Subcutaneous adipose tissue (tissue), 4 donors: ENCODE results near the gene FBXW4. TPM values are rescaled to one million over a fixed set of nuclear protein-coding genes. Genes with fewer than 3 reads are reported as not detected.

Experiments
- total RNA-seq, 4 donors: library from RNA; depleted of rRNA; stranded (reverse); fragments of >200 nt; gene quantifications; one replicate each; pipeline ENCODE4 v1.1.0, GENCODE V29; 2016
- TF ChIP-seq, protein P1 (sequence below): fragments of 450-650 bp; IDR thresholded peaks from one replicate; pipeline ENCODE4 v1.5.1; 2016; ENCODE audit warnings: low read depth, mild to moderate bottlenecking, control low read depth, antibody characterized with exemption, moderate library complexity

Gene FBXW4
- total RNA-seq, 4 donors from 2014 or later, result 41.7 to 88.0 (median 57.7) TPM

- TF ChIP-seq, protein P1, sequence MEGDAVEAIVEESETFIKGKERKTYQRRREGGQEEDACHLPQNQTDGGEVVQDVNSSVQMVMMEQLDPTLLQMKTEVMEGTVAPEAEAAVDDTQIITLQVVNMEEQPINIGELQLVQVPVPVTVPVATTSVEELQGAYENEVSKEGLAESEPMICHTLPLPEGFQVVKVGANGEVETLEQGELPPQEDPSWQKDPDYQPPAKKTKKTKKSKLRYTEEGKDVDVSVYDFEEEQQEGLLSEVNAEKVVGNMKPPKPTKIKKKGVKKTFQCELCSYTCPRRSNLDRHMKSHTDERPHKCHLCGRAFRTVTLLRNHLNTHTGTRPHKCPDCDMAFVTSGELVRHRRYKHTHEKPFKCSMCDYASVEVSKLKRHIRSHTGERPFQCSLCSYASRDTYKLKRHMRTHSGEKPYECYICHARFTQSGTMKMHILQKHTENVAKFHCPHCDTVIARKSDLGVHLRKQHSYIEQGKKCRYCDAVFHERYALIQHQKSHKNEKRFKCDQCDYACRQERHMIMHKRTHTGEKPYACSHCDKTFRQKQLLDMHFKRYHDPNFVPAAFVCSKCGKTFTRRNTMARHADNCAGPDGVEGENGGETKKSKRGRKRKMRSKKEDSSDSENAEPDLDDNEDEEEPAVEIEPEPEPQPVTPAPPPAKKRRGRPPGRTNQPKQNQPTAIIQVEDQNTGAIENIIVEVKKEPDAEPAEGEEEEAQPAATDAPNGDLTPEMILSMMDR, result no peak
Observed at GRCh38 chr10:101656890-101657289, 38.1 kb downstream of the FBXW4 start.

- TF ChIP-seq, protein P1, result no peak
Observed at GRCh38 chr10:101655570-101655969, 39.4 kb downstream of the FBXW4 start.

DNA sequence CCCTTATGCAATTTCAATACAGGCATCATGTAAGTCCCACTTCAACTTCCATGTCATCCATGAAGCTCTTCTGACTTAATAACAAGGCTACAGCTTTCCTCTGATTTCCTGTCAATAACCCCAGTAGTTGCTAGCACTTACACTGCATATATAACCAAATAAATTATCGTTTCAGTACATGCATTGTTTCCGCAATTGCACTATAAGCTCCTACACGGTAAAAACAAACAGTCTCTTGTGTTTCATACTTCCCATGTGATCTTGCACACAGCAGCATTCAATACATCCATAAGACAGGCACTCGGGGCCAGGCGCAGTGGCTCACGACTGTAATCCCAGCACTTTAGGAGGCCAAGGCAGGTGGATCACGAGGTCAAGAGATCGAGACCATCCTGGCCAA lies 41.4 kb downstream of the FBXW4 start:
- TF ChIP-seq, protein P1, result no peak

GRCh38 chr10:101651336-101651735 lies 43.6 kb downstream of the FBXW4 start:
- TF ChIP-seq, protein P1, result no peak

- TF ChIP-seq, protein P1, result no peak
Observed at GRCh38 chr10:101650863-101651262, 44.1 kb downstream of the FBXW4 start.

- TF ChIP-seq, protein P1, result no peak
Observed at GRCh38 chr10:101649525-101650085, 45.4 kb downstream of the FBXW4 start.

GRCh38 chr10:101647255-101647654 lies 47.7 kb downstream of the FBXW4 start:
- TF ChIP-seq, protein P1, result no peak
